T-helper 2 cell (primary cell): ENCODE results near the gene MRTFB.
"Not testable (repeated sequence)": the region's sequence is repeated elsewhere in the genome, so short reads cannot be mapped to it uniquely, and the experiment has no call there.

ENCODE experiments used
- DNase-seq, 5 experiments: peaks; one replicate each; pipeline versions ENCODE4 v3.0.0 to v3.0.0-alpha.2; 2012 to 2022

MRTFB gene

DNA sequence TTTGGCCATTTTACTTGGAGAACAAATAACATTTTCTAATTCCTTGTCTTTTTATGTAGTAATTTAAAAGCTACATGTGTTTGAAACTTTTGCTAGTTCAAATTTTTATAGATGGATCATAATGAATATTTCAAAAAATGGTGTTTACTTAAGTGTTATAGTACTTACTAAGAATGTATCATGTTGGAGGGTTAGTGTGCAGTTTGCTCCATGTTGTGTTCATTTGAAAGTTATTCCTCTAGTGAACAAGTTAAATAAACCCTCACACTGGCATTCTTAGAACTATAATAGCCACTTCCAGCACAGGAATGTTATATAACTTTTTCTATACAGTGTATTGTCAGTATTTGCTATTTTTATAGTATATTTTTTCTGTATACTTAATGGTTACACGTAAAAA lies 62.8 kb downstream of the MRTFB start:
- no peak for DNase-seq

GRCh38 chr16:14135704-14136103 lies 64.6 kb downstream of the MRTFB start:
- no peak for DNase-seq

DNA sequence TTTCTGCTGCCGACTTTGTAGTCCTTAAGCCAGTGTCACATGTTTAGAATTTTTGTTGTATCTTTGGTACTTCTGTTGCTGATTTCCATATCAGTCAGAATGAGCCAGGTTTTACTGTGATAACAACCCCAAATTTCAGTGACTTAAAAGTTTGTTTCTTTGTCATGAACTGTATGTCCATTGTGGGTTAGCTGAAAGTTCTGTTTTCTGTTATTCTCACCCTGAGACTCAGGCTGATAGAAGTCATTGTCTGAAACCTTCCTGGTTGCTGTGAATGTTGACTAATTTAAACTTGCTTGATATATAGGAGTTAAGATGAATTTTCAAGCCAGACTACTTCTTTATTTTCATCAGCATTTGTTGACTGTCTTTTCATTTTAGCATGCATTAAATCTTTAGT lies 68.8 kb downstream of the MRTFB start:
- DNase-seq: no peak

GRCh38 chr16:14140923-14141322 lies 69.8 kb downstream of the MRTFB start:
- DNase-seq: no peak

DNA sequence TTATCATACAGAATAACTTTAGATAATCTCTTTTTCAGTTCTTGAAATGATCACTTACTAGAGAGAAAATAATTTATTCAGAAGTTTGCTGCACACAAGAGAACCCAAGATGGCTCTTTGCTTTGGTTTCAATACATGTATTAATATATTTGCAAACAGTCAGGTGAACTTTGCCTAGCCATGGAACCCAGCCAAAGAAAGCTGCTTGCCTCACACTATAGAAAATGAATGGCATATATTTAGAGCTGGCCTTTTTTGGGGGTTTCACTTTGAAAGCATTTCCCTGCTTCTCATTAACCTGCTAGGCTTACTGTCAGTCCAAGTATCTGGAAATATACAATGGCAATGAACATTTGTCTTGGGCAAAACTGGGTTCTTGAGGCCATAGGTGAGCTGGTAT lies 75.3 kb downstream of the MRTFB start:
- DNase-seq: no peak

- no peak for DNase-seq
Observed at GRCh38 chr16:14148016-14148415, 76.9 kb downstream of the MRTFB start.

DNA sequence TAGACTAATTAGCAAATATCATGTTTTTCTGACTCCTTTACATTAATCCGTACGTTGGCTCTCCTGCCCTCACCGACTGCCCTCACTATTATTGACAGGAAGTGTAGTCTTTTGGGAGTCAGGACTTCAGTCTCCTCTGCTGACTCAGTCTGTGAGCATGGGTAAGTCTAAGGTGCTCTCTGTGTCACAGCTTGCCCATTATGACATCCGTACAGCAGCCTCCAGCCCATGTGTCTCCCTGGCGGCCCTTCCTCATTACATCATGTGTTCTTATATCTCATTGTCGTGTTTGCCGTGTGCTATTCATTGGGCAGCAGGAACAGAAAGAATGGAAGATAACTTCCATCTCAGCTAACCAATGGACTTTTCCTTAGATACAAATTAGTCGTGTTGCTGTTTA lies 77.5 kb downstream of the MRTFB start:
- DNase-seq: no peak

- no peak for DNase-seq
Observed at GRCh38 chr16:14150796-14151195, 79.7 kb downstream of the MRTFB start.

DNA sequence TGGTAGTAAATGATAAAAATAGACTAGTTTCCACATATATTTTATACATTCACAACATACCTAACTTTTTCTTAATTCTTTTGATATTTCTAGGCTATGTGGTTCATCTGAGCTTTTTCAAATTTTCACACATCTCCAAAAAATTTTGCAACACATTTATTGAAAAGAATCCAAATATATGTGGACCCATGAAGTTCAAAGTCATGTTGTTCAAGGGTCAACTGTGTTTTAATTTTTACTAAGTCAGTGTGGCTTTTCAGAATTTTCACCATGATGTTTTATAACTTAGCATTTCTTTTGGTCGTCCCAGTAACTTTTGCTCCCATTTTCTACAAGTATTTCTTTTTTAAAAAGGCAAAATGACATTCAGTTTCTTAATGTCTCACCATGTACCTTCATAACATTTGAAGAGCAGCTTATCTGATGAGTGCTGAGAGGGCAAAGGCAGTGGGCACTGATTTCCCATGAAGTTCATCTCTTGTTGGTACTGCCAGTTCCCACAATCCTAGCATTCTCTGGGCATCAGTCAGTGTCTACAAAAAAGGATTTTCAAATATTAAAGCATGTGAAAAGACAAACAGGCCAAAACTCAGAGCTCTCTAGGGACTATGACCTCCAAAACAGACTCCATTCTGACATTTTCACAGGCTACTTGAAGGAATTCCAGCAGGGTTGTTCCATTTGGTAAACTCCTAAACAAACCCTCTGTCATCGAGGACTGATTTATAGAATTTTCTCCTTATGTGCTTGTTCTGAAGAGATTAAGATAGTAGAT lies 80.3 kb downstream of the MRTFB start:
- DNase-seq: no peak

- DNase-seq: no peak
Observed at GRCh38 chr16:14155572-14156190, 84.6 kb downstream of the MRTFB start.

DNA sequence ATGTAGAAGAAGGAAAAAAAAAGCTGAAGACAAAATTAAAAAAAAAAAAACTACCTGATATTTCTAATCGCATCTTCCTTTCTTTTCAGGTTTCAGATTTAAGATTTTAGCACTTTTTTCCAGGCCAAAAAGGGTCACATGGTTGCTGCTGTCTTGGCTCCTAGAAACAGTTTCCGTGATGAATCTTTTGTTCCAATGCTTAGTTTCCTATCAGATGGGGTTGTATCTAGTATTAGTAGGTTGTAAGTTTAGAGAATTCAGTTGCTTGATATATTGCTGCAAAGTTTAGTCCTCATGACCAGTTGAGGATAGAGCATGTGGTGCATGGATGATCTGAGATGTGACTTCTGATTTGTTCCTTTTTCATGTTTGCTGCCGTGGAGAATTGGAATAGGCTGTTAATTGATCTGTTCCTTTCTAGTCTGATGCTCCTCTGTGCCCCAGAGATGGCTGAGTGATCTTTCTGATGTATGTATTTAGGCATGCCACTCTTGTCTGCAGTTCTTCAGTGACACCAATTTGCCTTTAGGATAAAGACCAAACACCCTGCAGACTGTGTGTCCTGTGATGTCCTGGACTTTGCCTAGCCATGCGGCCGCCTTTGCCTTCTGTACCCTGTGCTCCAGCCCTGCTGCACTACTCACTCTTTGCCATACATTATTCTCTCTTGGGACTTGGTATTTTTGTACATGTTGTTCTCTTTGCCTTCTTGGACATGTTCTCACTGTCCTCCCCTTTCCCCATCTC lies 94.0 kb downstream of the MRTFB start:
- no peak for DNase-seq

GRCh38 chr16:14168146-14168545 lies 97.0 kb downstream of the MRTFB start:
- DNase-seq: peak in 1 of 5 experiments; percentile 16

DNA sequence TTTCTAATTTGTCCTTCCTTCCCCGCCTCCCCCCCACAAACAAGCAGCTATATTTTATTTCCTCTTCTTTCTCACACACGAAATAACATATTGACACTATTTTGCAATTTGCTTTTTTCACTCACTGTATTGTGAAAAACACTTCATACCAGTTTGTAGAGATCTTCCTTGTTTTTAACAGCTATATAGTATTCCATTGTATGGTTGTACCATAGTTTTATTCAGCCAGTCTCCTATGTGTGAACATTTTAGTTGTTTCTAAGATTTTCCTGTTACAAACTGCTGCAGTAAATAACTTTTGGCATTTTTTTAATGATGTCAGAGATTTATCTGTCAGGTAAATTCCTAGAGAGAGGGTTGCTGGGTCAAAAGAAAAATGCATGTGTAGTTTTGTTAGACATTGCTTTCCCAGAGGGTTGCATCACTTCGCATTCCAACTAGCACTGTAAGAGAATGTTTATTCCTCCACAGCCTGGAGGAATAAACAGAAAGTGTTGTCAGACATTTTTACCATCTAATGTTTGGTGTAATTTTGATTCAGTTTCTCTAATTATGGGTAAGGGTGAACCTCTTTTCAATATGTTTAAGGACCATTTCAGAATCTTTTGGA lies 101.2 kb downstream of the MRTFB start:
- DNase-seq: no peak

GRCh38 chr16:14175086-14175485 lies 104.0 kb downstream of the MRTFB start:
- DNase-seq: no peak

- no peak for DNase-seq
Observed at GRCh38 chr16:14177704-14178103, 106.6 kb downstream of the MRTFB start.

- DNase-seq: no peak
Observed at GRCh38 chr16:14179116-14179515, 108.0 kb downstream of the MRTFB start.

DNA sequence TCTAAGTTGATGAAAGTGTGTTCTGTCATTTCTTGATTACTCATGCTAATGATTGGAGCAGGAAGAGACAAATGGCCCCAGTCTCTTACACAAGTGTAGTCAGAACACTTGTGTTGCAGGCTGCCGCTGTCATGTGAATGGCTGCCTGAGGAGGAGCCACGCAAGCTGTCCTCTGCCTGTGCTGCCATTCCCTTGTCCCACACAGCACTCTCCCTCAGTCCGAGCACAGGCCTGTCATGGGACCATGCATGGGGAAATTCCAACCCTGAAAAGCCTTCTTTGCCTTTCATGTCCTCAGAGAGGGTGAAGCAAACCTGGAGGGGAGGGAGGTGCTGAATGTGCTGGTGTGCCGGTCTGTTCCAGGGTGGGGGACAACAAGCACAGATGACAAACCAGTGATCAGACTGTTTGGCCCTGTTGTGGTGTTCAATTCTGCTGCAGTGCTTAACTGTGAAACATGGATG lies 109.4 kb downstream of the MRTFB start:
- no peak for DNase-seq

DNA sequence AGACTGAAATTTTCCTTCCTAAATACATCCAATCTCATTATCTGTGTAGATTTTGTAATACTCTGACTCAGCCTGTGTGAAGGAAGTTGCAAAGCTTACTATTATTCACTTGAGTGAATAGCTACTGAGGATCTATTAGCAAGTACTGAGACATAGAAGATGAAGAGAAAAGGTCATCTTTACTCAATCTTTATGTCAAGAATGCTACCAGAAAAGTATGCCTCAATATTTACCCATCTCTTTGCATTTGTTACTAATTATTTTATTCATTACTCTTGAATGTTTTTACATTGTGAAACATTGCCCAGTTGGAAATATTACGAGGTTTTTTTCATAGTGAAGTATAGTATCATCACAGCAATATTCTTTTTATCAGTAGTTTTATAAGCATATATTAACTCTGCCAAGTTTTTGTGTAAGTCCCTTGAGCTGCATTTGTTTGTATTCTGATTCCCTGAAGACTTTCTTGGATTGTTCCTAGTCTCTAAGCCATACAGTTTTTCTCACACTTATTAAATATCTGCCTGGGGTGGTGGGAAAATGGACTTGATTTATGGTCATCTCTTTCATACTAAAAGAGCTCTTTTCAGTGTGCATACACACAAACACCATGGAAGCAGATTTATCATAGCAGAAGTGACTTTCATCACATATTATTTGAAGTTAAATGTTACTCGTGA lies 110.4 kb downstream of the MRTFB start:
- no peak for DNase-seq

DNA sequence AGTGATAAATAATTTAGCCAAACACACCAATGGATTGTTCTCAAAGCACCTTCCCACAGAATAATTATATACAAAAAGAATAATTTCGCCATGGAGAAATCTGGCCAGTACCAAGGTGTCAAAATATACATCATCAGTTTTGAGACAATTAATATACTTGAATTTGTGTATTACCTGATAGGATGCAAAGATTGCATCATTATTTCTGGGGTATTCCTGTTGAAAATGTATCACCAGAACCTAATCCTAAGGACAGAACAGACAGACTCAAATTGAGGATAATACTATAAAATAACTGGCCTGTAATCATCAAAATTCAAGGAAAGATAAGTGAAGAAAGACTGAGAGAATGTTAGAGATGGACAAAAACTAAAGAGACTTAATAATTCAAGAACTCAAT lies 111.9 kb downstream of the MRTFB start:
- no peak for DNase-seq

DNA sequence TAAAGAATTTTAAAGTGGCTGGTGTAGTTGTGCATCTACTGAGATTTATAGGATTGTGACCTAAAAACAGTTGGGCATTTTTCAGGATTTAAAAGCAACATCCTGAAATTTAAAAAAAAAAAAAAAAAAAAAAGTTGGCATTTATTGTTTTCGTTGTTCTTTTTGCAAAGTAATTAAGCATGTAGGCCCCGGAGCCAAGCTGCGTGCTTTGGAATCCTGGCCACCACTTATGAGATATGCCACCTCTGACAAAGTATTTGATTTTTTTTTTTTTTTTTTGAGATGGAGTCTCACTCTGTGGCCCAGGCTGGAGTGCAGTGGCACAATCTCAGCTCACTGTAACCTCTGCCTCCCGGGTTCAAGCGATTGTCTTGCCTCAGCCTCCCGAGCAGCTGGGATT lies 112.8 kb downstream of the MRTFB start:
- DNase-seq: not testable (repeated sequence)

GRCh38 chr16:14186007-14186794 lies 115.1 kb downstream of the MRTFB start:
- peak in 1 of 5 experiments; percentile 87 for DNase-seq

GRCh38 chr16:14186795-14187221 lies 115.7 kb downstream of the MRTFB start:
- DNase-seq: no peak
